Fibroblast of lung (primary cell): ENCODE data around the gene ZNF506. TPM values are rescaled to one million over a fixed set of nuclear protein-coding genes. Genes with fewer than 3 reads are reported as not detected.
"Not testable (repeated sequence)": the region's sequence is repeated elsewhere in the genome, so short reads cannot be mapped to it uniquely, and the experiment has no call there.

Source experiments
- DNase-seq, 2 donors: peaks; one replicate each; pipeline versions ENCODE4 v3.0.0 to v3.0.0-alpha.2; 2010; ENCODE audit warnings: low read depth in 2 of 2
- H2AFZ ChIP-seq: 2 replicates; pipeline ENCODE4 v1.5.1; 2012; ENCODE audit warnings: low read length, control low read depth, inconsistent platforms
- H3K27ac ChIP-seq: 2 replicates; pipeline ENCODE4 v1.5.1; 2011; ENCODE audit warnings: low read length, control low read depth; ENCODE audit not compliant: insufficient read depth
- H3K27me3 ChIP-seq: 2 replicates; pipeline ENCODE4 v1.5.1; 2011; ENCODE audit warnings: mild to moderate bottlenecking, low read length; ENCODE audit not compliant: control insufficient read depth, insufficient read depth
- H3K36me3 ChIP-seq: 2 replicates; pipeline ENCODE4 v1.5.1; 2011; ENCODE audit warnings: low read length; ENCODE audit not compliant: control insufficient read depth, insufficient read depth
- H3K4me1 ChIP-seq: 2 replicates; pipeline ENCODE4 v1.5.1; 2011; ENCODE audit warnings: low read length; ENCODE audit not compliant: control insufficient read depth, insufficient read depth; ENCODE audit errors: extremely low read depth
- H3K4me2 ChIP-seq: 2 replicates; pipeline ENCODE4 v1.5.1; 2011; ENCODE audit warnings: low read length, control low read depth; ENCODE audit not compliant: insufficient read depth; ENCODE audit errors: extremely low read depth
- H3K4me3 ChIP-seq, 4 experiments: fragments of 200-600 bp in 1 of 4; sonication (generic) in 1 of 4; replicated peaks in 1 of 4; 2 replicates each; pipeline ENCODE4 v1.5.1; 2011 to 2016; ENCODE audit warnings: low read length in 4 of 4, low read depth in 3 of 4, mild to moderate bottlenecking in 3 of 4, control low read depth in 2 of 4, inconsistent platforms in 1 of 4, mixed read lengths in 1 of 4; ENCODE audit not compliant: insufficient read depth in 1 of 4; ENCODE audit errors: control extremely low read depth in 1 of 4
- H3K79me2 ChIP-seq: 2 replicates; pipeline ENCODE4 v1.5.1; 2012; ENCODE audit warnings: mild to moderate bottlenecking, low read length, inconsistent platforms; ENCODE audit not compliant: control insufficient read depth, insufficient read depth
- H3K9ac ChIP-seq: 2 replicates; pipeline ENCODE4 v1.5.1; 2011; ENCODE audit warnings: mild to moderate bottlenecking, low read length, control low read depth; ENCODE audit not compliant: insufficient read depth
- H3K9me3 ChIP-seq: 2 replicates; pipeline ENCODE4 v1.5.1; 2012; ENCODE audit warnings: low read depth, low read length; ENCODE audit not compliant: control insufficient read depth, insufficient read depth
- H4K20me1 ChIP-seq: 2 replicates; pipeline ENCODE4 v1.5.1; 2011; ENCODE audit warnings: low read length; ENCODE audit not compliant: control insufficient read depth, insufficient read depth; ENCODE audit errors: extremely low read depth
- CTCF ChIP-seq, 2 donors: IDR thresholded peaks in 1 of 2; conservative IDR thresholded peaks in 1 of 2; 1 replicate in 1 of 2; 2 replicates in 1 of 2; pipeline ENCODE4 v1.5.1; 2011 to 2012; ENCODE audit warnings: low read length in 2 of 2, control low read depth in 1 of 2, inconsistent platforms in 1 of 2, low read depth in 1 of 2, mild to moderate bottlenecking in 1 of 2
- EZH2 ChIP-seq: IDR thresholded peaks from 2 replicates; pipeline ENCODE4 v1.5.1; 2012; ENCODE audit warnings: low read length, control low read depth, mild to moderate bottlenecking; ENCODE audit errors: missing control alignments
- polyA plus RNA-seq, 2 donors: library from polyadenylated mRNA; depleted of rRNA in 1 of 2; stranded (reverse) in 1 of 2; unstranded in 1 of 2; fragments of >200 nt; gene quantifications; 2 replicates each; pipeline ENCODE4 v1.2.1, GENCODE V29; 2011 to 2012; ENCODE audit warnings: missing spikeins in 1 of 2
- total RNA-seq: library from RNA; depleted of rRNA; stranded (reverse); fragments of >200 nt; gene quantifications from 2 replicates; pipeline ENCODE4 v1.2.1, GENCODE V29; 2014

ZNF506 gene
- total and polyA plus RNA-seq, 2 donors (not counting 1 experiment from before 2014, with no cell fraction given), result 9.6 to 16.5 TPM

GRCh38 chr19:19865750-19866610 lies 44.4 kb upstream of the ZNF506 start, which contains the start of gene ZNF253:
Gene ZNF253 (plus strand): TSS chr19:19865882. CDS start chr19:19865997, 115 bp downstream.
- Histone ChIP-seq H3K27me3 (no peaks in the 10 kb centered on the region), H2AFZ (peak within 1 kb of the TSS; percentile 100), H3K4me1 (no peaks in the 10 kb centered on the region), H3K36me3 (no peaks in the 10 kb centered on the region), H3K4me2 (peak within 1 kb of the TSS; percentile 92), H3K9ac (peak within 1 kb of the TSS; percentile 79), H3K9me3 (no peaks in the 10 kb centered on the region), H4K20me1 (no peaks in the 10 kb centered on the region), H3K79me2 (peaks cover 8% of the 10 kb centered on the region), H3K27ac (peak within 1 kb of the TSS; percentile 91), H3K4me3 (peak within 1 kb of the TSS; percentile 82 to 92 (median 87))
- peak; percentile 93 to 95 for DNase-seq
- TF ChIP-seq EZH2 (no peak), CTCF (conservative IDR thresholded peaks at IDR 0.05 in 1 of 2, IDR thresholded peaks at IDR 0.05 in 1 of 2; ENCODE audit: low read depth in 1 of 2, low read length in 2 of 2) (no peak)

- Histone ChIP-seq H3K36me3 (no peaks in the 10 kb centered on the region), H4K20me1 (no peaks in the 10 kb centered on the region), H3K27me3 (no peaks in the 10 kb centered on the region), H3K4me2 (no peak overlapping the region), H3K9me3 (no peaks in the 10 kb centered on the region), H3K79me2 (no peaks in the 10 kb centered on the region), H3K27ac (no peak overlapping the region), H3K4me1 (no peaks in the 10 kb centered on the region), H2AFZ (no peak overlapping the region), H3K9ac (no peak overlapping the region), H3K4me3 (no peak overlapping the region)
- DNase-seq, result peak in 1 of 2 donors; percentile 3
- TF ChIP-seq EZH2 (no peak), CTCF (conservative IDR thresholded peaks at IDR 0.05 in 1 of 2, IDR thresholded peaks at IDR 0.05 in 1 of 2; ENCODE audit: low read depth in 1 of 2, low read length in 2 of 2) (no peak)
These were observed 39.3 kb upstream of the ZNF506 start for GRCh38 chr19:19860756-19861390.

- H3K9ac ChIP-seq, result no peak overlapping the region
- H3K79me2 ChIP-seq, result no peaks in the 10 kb centered on the region
- no peak for DNase-seq
- no peaks in the 10 kb centered on the region for H3K36me3 ChIP-seq
- H4K20me1 ChIP-seq, result no peaks in the 10 kb centered on the region
- H3K4me1 ChIP-seq, result no peaks in the 10 kb centered on the region
- no peaks in the 10 kb centered on the region for H3K27me3 ChIP-seq
- H3K4me3 ChIP-seq, result no peak overlapping the region
- TF ChIP-seq EZH2, result no peak
- no peak for TF ChIP-seq CTCF (conservative IDR thresholded peaks at IDR 0.05 in 1 of 2, IDR thresholded peaks at IDR 0.05 in 1 of 2; ENCODE audit: low read depth in 1 of 2, low read length in 2 of 2)
- H3K4me2 ChIP-seq, result no peak overlapping the region
- no peaks in the 10 kb centered on the region for H3K9me3 ChIP-seq
- H2AFZ ChIP-seq, result no peak overlapping the region
- H3K27ac ChIP-seq, result no peak overlapping the region
These were observed 37.2 kb upstream of the ZNF506 start for GRCh38 chr19:19858751-19859150.

- not testable (repeated sequence) for H3K4me1 ChIP-seq, H4K20me1 ChIP-seq, H2AFZ ChIP-seq, H3K27me3 ChIP-seq, H3K9me3 ChIP-seq, H3K79me2 ChIP-seq, H3K4me2 ChIP-seq, H3K9ac ChIP-seq, H3K27ac ChIP-seq, H3K4me3 ChIP-seq, DNase-seq, H3K36me3 ChIP-seq
These were observed 30.2 kb upstream of the ZNF506 start for GRCh38 chr19:19851740-19852139.
